ENCODE measurements around the gene PAX6.

Gene PAX6

GRCh38 chr11:31810779-31811647 lies at the start of gene PAX6:
Gene PAX6, minus strand, starts transcription at chr11:31811322. Its CDS starts 4,911 bp downstream, at chr11:31806411.
- no peak for DNase-seq (ENCODE audit: low read depth, low spot score)

GRCh38 chr11:31860391-31860790 lies 49.3 kb upstream of the PAX6 start:
- DNase-seq (ENCODE audit: low read depth, low spot score): no peak

GRCh38 chr11:31856248-31856647 lies 45.1 kb upstream of the PAX6 start:
- no peak for DNase-seq (ENCODE audit: low read depth, low spot score)

DNA sequence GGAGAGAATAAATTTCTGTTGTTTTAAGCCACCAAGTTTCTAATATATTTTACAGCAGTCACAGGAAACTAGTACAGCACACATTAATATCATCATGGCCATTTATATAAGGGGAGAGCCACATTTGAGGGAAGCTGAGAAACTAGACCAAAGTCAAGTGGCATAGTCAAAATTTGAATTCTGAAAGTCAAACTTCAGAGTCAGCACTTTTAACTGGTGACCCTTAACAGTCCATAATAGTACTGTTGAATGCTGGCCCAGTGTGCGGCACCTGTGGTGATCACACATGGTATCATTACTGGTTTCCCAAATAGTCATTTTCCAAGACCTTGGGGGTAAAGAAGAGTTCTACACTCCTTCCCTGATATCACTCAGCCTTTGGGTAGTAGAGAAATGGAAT lies 44.3 kb upstream of the PAX6 start:
- DNase-seq (ENCODE audit: low read depth, low spot score): no peak

- DNase-seq (ENCODE audit: low read depth, low spot score): no peak
Observed at GRCh38 chr11:31850365-31850764, 39.2 kb upstream of the PAX6 start.

GRCh38 chr11:31847761-31848160 lies 36.6 kb upstream of the PAX6 start:
- DNase-seq (ENCODE audit: low read depth, low spot score): no peak

DNA sequence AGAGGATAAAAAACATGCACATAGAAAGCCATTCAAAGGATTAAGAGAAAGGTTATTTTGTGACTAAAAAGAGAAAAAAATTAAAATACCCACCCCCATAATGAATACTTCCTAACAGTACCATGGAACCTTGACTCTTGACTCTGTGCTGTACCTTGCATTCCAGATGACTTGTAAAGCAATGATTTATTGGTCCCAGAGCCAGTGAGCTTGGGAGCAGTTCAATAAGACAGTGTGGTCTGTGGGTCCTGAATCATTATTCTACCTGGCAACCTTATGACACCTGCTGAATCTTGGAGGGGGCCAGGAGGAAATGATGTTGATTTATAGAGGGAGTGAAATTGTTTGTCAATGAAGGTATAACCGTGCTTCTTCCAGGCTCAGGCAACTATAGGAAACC lies 34.2 kb upstream of the PAX6 start:
- DNase-seq (ENCODE audit: low read depth, low spot score): no peak

GRCh38 chr11:31844351-31844750 lies 33.2 kb upstream of the PAX6 start:
- DNase-seq (ENCODE audit: low read depth, low spot score): no peak

- no peak for DNase-seq (ENCODE audit: low read depth, low spot score)
Observed at GRCh38 chr11:31841435-31841834, 30.3 kb upstream of the PAX6 start.

- no peak for DNase-seq (ENCODE audit: low read depth, low spot score)
Observed at GRCh38 chr11:31834237-31834636, 23.1 kb upstream of the PAX6 start.

DNA sequence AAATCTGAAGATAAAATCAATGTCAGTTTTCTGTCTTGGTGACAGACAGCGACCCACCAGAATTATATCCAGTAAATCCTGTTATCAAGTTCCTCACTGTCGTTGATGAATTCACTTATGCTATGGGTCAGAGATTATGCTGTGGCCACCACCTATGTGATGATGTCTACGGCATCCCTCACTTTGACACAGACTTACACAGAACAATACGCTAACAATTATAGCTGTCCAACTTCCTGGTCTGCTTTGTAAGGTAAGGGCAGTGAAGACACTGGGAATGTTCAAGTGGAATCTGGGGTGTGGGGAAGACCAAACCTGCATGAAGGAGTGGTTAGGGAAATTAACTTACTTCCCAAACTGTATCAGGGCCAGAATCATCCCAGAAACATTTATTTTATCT lies 19.3 kb upstream of the PAX6 start:
- no peak for DNase-seq (ENCODE audit: low read depth, low spot score)

DNA sequence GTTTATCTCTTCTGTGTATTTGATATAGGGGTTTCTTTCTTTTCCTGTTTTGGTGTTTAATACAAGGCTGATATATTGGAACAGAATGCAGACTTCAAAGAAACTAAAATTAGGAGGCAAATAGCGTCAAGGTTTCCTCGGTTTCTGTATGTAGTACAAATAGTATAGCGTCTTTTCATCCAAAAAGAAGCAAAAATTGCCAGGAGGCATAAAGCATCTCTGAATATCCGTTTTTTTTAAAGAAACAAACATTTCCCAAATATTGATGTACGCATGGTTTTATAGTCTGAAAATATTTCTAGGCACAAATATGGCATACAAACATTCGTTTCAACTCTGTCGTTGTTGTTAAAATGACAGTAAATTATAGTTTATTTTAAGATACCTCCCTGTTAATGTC lies 17.1 kb upstream of the PAX6 start:
- DNase-seq (ENCODE audit: low read depth, low spot score): no peak

GRCh38 chr11:31827455-31828206 lies 16.5 kb upstream of the PAX6 start:
- DNase-seq (ENCODE audit: low read depth, low spot score): no peak

DNA sequence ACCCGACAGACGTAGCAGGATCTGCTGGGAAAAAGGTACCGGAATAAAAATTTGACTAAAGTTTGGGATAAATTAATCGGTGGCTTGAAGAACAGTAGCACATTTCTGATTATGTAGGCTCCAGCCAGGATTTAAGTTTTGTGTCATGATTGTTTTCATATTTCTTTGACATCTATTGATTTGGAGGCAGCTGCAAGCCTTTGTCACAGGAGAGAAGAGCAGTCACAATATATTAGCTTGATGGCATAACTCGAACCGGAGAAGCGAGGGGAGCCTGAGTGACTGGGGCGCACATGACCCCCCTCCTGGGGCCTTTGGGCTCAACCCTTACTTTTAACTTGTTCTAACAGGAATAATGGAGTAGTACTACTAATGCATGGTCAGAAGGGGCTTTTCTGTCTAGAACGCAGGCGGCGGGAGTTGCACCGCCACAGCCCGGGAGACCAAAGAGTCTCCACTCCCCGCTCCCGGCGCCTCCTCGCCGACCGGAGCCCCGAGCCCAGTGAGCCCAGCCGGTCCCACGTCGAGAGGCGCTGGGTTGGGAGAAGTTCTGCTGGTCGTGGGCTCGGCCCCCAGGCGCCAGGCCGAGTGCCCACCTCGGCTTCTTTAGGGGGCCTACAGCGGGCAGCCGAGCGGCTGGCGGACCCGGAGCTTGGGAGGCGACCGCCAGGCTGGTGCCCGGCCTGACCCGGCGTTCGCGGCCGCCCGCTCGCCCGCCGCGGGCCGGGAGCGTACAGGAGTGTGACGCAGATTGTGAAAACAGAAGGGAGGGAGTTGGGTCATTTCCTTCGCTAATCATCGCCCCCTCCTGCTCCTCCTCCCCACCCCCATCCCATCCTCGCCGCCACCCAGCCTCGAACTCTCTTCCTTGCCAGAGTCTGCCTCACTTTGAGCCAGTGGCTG lies 15.7 kb upstream of the PAX6 start:
- DNase-seq (ENCODE audit: low read depth, low spot score): no peak

GRCh38 chr11:31825838-31826484 lies 14.8 kb upstream of the PAX6 start:
- DNase-seq (ENCODE audit: low read depth, low spot score): no peak

GRCh38 chr11:31824879-31825837 lies 14.0 kb upstream of the PAX6 start:
- DNase-seq (ENCODE audit: low read depth, low spot score): no peak

DNA sequence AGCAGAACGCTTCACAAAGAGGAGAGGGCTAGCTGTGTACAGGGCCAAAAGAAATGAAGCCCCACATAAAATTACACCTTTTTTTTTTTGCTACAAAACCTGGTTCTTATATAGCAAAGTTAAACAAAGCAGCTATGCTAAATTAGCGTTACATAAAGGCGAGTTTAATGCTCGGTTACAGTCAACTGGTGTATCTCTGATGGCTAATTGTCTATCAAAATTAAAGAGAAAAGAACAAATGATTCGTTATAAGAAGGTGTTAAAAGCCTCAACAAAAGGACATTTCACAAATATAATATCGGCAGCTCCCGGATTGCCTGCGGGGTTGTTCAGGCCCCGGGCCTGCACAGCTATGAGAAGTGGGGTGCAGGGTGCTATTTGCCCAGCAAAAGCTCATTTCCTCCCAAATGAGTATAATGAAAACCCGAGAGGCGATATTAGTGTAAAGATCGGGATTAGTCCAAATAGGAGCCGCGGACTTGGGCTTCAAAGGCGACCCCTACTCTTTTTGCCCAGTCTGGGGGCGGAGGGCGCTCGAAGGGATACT lies 13.3 kb upstream of the PAX6 start:
- DNase-seq (ENCODE audit: low read depth, low spot score): no peak

DNA sequence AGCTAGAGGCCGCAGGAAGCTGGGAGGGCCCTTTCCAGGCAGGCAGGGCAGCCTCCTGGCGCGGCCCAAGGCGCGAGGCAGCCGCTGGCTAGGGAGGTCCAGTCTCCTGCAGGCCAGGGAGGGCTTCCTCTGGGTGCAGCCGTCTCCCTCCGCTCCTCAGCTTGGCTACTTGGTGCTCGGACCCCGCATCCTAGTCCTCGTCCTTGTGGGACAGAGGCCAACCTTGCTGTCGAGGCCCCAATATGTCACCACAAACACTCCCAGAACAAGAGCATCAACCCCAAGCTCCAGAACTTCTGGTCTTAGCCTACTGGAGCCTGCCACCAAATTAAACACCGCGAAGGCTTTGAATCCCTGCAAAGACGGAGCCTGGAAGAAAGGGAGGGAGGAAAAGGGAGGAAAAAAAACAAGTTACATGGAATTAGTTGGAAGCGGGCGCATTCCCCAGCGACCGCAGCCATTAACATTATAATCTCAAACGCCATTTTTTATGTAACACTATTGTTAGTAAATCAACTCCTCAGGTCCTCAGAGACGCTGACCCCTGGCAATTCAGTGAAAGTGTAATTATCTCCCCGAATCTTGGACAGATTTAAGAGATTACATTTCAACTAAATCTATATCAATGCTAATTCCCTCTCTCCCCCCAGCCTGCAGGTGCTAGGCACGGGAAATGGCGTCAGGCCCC lies 12.7 kb upstream of the PAX6 start:
- DNase-seq (ENCODE audit: low read depth, low spot score): no peak

GRCh38 chr11:31822927-31823643 lies 12.0 kb upstream of the PAX6 start:
- DNase-seq (ENCODE audit: low read depth, low spot score): no peak
